Measurements from ENCODE around the gene NOS1AP.
A peak's percentile ranks its signal among the peaks of the same experiment; 100 is the strongest.

Gene NOS1AP

GRCh38 chr1:162305969-162306368 lies 236.5 kb downstream of the NOS1AP start:
- DNase-seq: no peak

- no peak for DNase-seq
Measured at GRCh38 chr1:162310337-162310736, 240.8 kb downstream of the NOS1AP start.

- no peak for DNase-seq
Measured at GRCh38 chr1:162314206-162314605, 244.7 kb downstream of the NOS1AP start.

GRCh38 chr1:162315673-162316072 lies 246.2 kb downstream of the NOS1AP start:
- DNase-seq: no peak

GRCh38 chr1:162316187-162316586 lies 246.7 kb downstream of the NOS1AP start:
- no peak for DNase-seq

GRCh38 chr1:162317621-162318020 lies 248.1 kb downstream of the NOS1AP start:
- DNase-seq: no peak

- no peak for DNase-seq
Measured at GRCh38 chr1:162319493-162320175, 250.1 kb downstream of the NOS1AP start.

GRCh38 chr1:162321809-162322422 lies 252.4 kb downstream of the NOS1AP start:
- DNase-seq: no peak

- no peak for DNase-seq
Measured at GRCh38 chr1:162323023-162323422, 253.5 kb downstream of the NOS1AP start.

- no peak for DNase-seq
Measured at GRCh38 chr1:162324396-162324795, 254.9 kb downstream of the NOS1AP start.

GRCh38 chr1:162326559-162326958 lies 257.1 kb downstream of the NOS1AP start:
- DNase-seq: no peak

GRCh38 chr1:162327144-162327787 lies 257.8 kb downstream of the NOS1AP start:
- DNase-seq: no peak

GRCh38 chr1:162327788-162328165 lies 258.3 kb downstream of the NOS1AP start:
- no peak for DNase-seq

GRCh38 chr1:162328512-162328911 lies 259.0 kb downstream of the NOS1AP start:
- DNase-seq: peak; percentile 20

GRCh38 chr1:162329826-162330225 lies 260.3 kb downstream of the NOS1AP start:
- no peak for DNase-seq

GRCh38 chr1:162333991-162334390 lies 264.5 kb downstream of the NOS1AP start:
- no peak for DNase-seq

- DNase-seq: no peak
Measured at GRCh38 chr1:162335126-162335525, 265.6 kb downstream of the NOS1AP start.

- DNase-seq: no peak
Measured at GRCh38 chr1:162336621-162337285, 267.3 kb downstream of the NOS1AP start.

GRCh38 chr1:162342452-162342983 lies 273.0 kb downstream of the NOS1AP start:
- DNase-seq: no peak

GRCh38 chr1:162343470-162343869 lies 274.0 kb downstream of the NOS1AP start:
- no peak for DNase-seq

GRCh38 chr1:162347281-162347680 lies 277.8 kb downstream of the NOS1AP start:
- DNase-seq: no peak

- DNase-seq: no peak
Measured at GRCh38 chr1:162349635-162350330, 280.3 kb downstream of the NOS1AP start.

Measured in NCI-H1048 (cell line).